PFSK-1 (cell line): ENCODE data around the gene SYT6.

ENCODE experiments used
- POLR2AphosphoS5 ChIP-seq: IDR thresholded peaks from 2 replicates; pipeline ENCODE4 v1.6.1; 2012; ENCODE audit warnings: low read depth, mild to moderate bottlenecking, control low read depth, low read length, moderate library complexity
- SIN3A ChIP-seq: IDR thresholded peaks from 2 replicates; pipeline ENCODE4 v1.6.1; 2012; ENCODE audit warnings: mild to moderate bottlenecking, low read length, moderate library complexity, borderline replicate concordance; ENCODE audit not compliant: insufficient read depth
- TF ChIP-seq, protein P1 (sequence below), 2 experiments: IDR thresholded peaks; 2 replicates each; pipeline versions ENCODE4 v1.6.1 to v1.8.0; 2011 to 2012; ENCODE audit warnings: low read depth in 2 of 2, low read length in 2 of 2, control low read depth in 1 of 2, inconsistent platforms in 1 of 2, mild to moderate bottlenecking in 1 of 2, moderate library complexity in 1 of 2; ENCODE audit not compliant: insufficient read depth in 1 of 2

DNA sequence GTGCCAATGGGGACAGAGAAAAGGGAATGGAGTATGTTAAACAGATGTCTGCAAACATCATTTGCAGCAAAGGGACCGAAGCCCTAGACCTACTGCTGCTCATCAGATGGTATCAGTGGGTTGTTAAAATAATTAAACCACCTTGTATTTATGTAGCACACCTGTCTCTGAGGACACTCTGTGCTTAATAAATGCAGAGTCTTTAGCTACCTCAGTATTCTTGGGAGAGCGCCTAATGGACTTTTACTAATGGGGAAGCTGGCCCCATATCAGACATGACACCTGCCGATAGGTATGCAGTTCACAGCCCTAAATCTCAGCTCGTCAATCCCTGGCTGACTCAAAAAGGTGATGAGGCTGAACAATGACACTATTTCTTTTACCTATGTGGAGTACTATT, 54.4 kb downstream of the SYT6 start:
- TF ChIP-seq SIN3A = no peak
- TF ChIP-seq, protein P1, sequence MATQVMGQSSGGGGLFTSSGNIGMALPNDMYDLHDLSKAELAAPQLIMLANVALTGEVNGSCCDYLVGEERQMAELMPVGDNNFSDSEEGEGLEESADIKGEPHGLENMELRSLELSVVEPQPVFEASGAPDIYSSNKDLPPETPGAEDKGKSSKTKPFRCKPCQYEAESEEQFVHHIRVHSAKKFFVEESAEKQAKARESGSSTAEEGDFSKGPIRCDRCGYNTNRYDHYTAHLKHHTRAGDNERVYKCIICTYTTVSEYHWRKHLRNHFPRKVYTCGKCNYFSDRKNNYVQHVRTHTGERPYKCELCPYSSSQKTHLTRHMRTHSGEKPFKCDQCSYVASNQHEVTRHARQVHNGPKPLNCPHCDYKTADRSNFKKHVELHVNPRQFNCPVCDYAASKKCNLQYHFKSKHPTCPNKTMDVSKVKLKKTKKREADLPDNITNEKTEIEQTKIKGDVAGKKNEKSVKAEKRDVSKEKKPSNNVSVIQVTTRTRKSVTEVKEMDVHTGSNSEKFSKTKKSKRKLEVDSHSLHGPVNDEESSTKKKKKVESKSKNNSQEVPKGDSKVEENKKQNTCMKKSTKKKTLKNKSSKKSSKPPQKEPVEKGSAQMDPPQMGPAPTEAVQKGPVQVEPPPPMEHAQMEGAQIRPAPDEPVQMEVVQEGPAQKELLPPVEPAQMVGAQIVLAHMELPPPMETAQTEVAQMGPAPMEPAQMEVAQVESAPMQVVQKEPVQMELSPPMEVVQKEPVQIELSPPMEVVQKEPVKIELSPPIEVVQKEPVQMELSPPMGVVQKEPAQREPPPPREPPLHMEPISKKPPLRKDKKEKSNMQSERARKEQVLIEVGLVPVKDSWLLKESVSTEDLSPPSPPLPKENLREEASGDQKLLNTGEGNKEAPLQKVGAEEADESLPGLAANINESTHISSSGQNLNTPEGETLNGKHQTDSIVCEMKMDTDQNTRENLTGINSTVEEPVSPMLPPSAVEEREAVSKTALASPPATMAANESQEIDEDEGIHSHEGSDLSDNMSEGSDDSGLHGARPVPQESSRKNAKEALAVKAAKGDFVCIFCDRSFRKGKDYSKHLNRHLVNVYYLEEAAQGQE (IDR thresholded peaks at IDR 0.05; ENCODE audit: insufficient read depth in 1 of 2, low read depth in 2 of 2, low read length in 2 of 2) = no peak
- TF ChIP-seq POLR2AphosphoS5 = no peak
